Measurements from ENCODE around the gene HSPA12A. TPM values are rescaled to one million over a fixed set of nuclear protein-coding genes. Genes with fewer than 3 reads are reported as not detected.

The HSPA12A gene
- total RNA-seq, 1 donor from 2014 or later, result 7.9 TPM

- Histone ChIP-seq H2AFZ (ENCODE audit: low read depth, low read length) (no peak overlapping the region), H3K4me1 (ENCODE audit: insufficient read depth, low read length) (peaks cover 15% of the 10 kb centered on the region), H3K79me2 (ENCODE audit: insufficient read depth, low read length) (no peaks in the 10 kb centered on the region), H3K9ac (ENCODE audit: low read length) (no peak overlapping the region), H3K27ac (ENCODE audit: low read depth, low read length) (no peak overlapping the region), H3K9me3 (ENCODE audit: insufficient read depth, low read depth, low read length) (no peaks in the 10 kb centered on the region), H4K20me1 (ENCODE audit: insufficient read depth, low read length) (peaks cover 24% of the 10 kb centered on the region), H3K27me3 (ENCODE audit: insufficient read depth, low read length) (no peaks in the 10 kb centered on the region), H3K36me3 (ENCODE audit: insufficient read depth, low read length) (no peaks in the 10 kb centered on the region), H3K4me3 (ENCODE audit: insufficient read depth, low read depth, low read length) (no peak overlapping the region), H3K4me2 (ENCODE audit: low read length) (no peak overlapping the region)
- H3K27ac Mint-ChIP-seq (ENCODE audit: unreplicated experiment), result no peak overlapping the region
- H3K4me3 Mint-ChIP-seq (ENCODE audit: unreplicated experiment), result no peak overlapping the region
- FAIRE-seq (no peak), DNase-seq (ENCODE audit: low read depth) (no peak)
- H3K9me3 Mint-ChIP-seq (ENCODE audit: unreplicated experiment), result no peaks in the 10 kb centered on the region
- no peaks in the 10 kb centered on the region for H3K36me3 Mint-ChIP-seq (ENCODE audit: low read depth, unreplicated experiment)
- H3K27me3 Mint-ChIP-seq (ENCODE audit: low read depth, unreplicated experiment), result peaks cover 16% of the 10 kb centered on the region
- H3K4me1 Mint-ChIP-seq (ENCODE audit: low read depth, unreplicated experiment), result peaks cover 18% of the 10 kb centered on the region
- no peak for TF ChIP-seq EZH2 (IDR thresholded peaks at IDR 0.05; ENCODE audit: insufficient read depth, low read length)
- no peak for TF ChIP-seq CTCF (IDR thresholded peaks at IDR 0.05; ENCODE audit: insufficient read depth, low read depth, low read length)
Observed at GRCh38 chr10:116718058-116718457, 24.3 kb downstream of the HSPA12A start.

GRCh38 chr10:116716381-116716780 lies 26.0 kb downstream of the HSPA12A start:
- Mint-ChIP-seq H3K9me3 (ENCODE audit: unreplicated experiment) (no peaks in the 10 kb centered on the region), H3K4me3 (ENCODE audit: unreplicated experiment) (no peak overlapping the region), H3K27me3 (ENCODE audit: low read depth, unreplicated experiment) (peaks cover 13% of the 10 kb centered on the region), H3K27ac (ENCODE audit: unreplicated experiment) (no peak overlapping the region), H3K36me3 (ENCODE audit: low read depth, unreplicated experiment) (no peaks in the 10 kb centered on the region), H3K4me1 (ENCODE audit: low read depth, unreplicated experiment) (peaks cover 7% of the 10 kb centered on the region)
- DNase-seq (ENCODE audit: low read depth) (no peak), FAIRE-seq (no peak)
- H3K27ac ChIP-seq (ENCODE audit: low read depth, low read length), result no peak overlapping the region
- no peak overlapping the region for H3K4me2 ChIP-seq (ENCODE audit: low read length)
- peaks cover 23% of the 10 kb centered on the region for H4K20me1 ChIP-seq (ENCODE audit: insufficient read depth, low read length)
- no peaks in the 10 kb centered on the region for H3K79me2 ChIP-seq (ENCODE audit: insufficient read depth, low read length)
- H3K9ac ChIP-seq (ENCODE audit: low read length), result no peak overlapping the region
- H3K27me3 ChIP-seq (ENCODE audit: insufficient read depth, low read length), result no peaks in the 10 kb centered on the region
- H3K4me3 ChIP-seq (ENCODE audit: insufficient read depth, low read depth, low read length), result no peak overlapping the region
- H2AFZ ChIP-seq (ENCODE audit: low read depth, low read length), result no peak overlapping the region
- TF ChIP-seq CTCF (IDR thresholded peaks at IDR 0.05; ENCODE audit: insufficient read depth, low read depth, low read length) (no peak), EZH2 (IDR thresholded peaks at IDR 0.05; ENCODE audit: insufficient read depth, low read length) (no peak)
- no peaks in the 10 kb centered on the region for H3K36me3 ChIP-seq (ENCODE audit: insufficient read depth, low read length)
- H3K9me3 ChIP-seq (ENCODE audit: insufficient read depth, low read depth, low read length), result no peaks in the 10 kb centered on the region
- peaks cover 4% of the 10 kb centered on the region for H3K4me1 ChIP-seq (ENCODE audit: insufficient read depth, low read length)

- H3K9me3 Mint-ChIP-seq (ENCODE audit: unreplicated experiment), result no peaks in the 10 kb centered on the region
- H3K4me2 ChIP-seq (ENCODE audit: low read length), result no peak overlapping the region
- H3K79me2 ChIP-seq (ENCODE audit: insufficient read depth, low read length), result no peaks in the 10 kb centered on the region
- no peak for TF ChIP-seq CTCF (IDR thresholded peaks at IDR 0.05; ENCODE audit: insufficient read depth, low read depth, low read length)
- no peak for TF ChIP-seq EZH2 (IDR thresholded peaks at IDR 0.05; ENCODE audit: insufficient read depth, low read length)
- H3K27me3 ChIP-seq (ENCODE audit: insufficient read depth, low read length), result no peaks in the 10 kb centered on the region
- no peak overlapping the region for H3K27ac ChIP-seq (ENCODE audit: low read depth, low read length)
- H4K20me1 ChIP-seq (ENCODE audit: insufficient read depth, low read length), result peaks cover 23% of the 10 kb centered on the region
- no peaks in the 10 kb centered on the region for H3K4me1 ChIP-seq (ENCODE audit: insufficient read depth, low read length)
- H3K9ac ChIP-seq (ENCODE audit: low read length), result no peak overlapping the region
- no peak overlapping the region for H3K27ac Mint-ChIP-seq (ENCODE audit: unreplicated experiment)
- H3K27me3 Mint-ChIP-seq (ENCODE audit: low read depth, unreplicated experiment), result peaks cover 13% of the 10 kb centered on the region
- DNase-seq (ENCODE audit: low read depth), result no peak
- FAIRE-seq, result no peak
- H3K4me3 ChIP-seq (ENCODE audit: insufficient read depth, low read depth, low read length), result no peak overlapping the region
- peaks cover 3% of the 10 kb centered on the region for H3K4me1 Mint-ChIP-seq (ENCODE audit: low read depth, unreplicated experiment)
- H3K36me3 ChIP-seq (ENCODE audit: insufficient read depth, low read length), result no peaks in the 10 kb centered on the region
- H2AFZ ChIP-seq (ENCODE audit: low read depth, low read length), result no peak overlapping the region
- no peaks in the 10 kb centered on the region for H3K36me3 Mint-ChIP-seq (ENCODE audit: low read depth, unreplicated experiment)
- no peak overlapping the region for H3K4me3 Mint-ChIP-seq (ENCODE audit: unreplicated experiment)
- no peaks in the 10 kb centered on the region for H3K9me3 ChIP-seq (ENCODE audit: insufficient read depth, low read depth, low read length)
Observed at GRCh38 chr10:116715839-116716377, 26.5 kb downstream of the HSPA12A start.
